HS-27A (cell line): ENCODE results near the gene CDCA3.
A peak's percentile ranks its signal among the peaks of the same experiment; 100 is the strongest.

ENCODE experiments used
- DNase-seq: peaks from one replicate; pipeline ENCODE4 v3.0.0-alpha.2; 2012; ENCODE audit warnings: low read depth, missing footprints

Gene CDCA3

GRCh38 chr12:6832125-6832524 lies 19.0 kb downstream of the CDCA3 start:
- DNase-seq, result no peak

GRCh38 chr12:6831450-6831995 lies 19.6 kb downstream of the CDCA3 start:
- DNase-seq, result no peak

DNA sequence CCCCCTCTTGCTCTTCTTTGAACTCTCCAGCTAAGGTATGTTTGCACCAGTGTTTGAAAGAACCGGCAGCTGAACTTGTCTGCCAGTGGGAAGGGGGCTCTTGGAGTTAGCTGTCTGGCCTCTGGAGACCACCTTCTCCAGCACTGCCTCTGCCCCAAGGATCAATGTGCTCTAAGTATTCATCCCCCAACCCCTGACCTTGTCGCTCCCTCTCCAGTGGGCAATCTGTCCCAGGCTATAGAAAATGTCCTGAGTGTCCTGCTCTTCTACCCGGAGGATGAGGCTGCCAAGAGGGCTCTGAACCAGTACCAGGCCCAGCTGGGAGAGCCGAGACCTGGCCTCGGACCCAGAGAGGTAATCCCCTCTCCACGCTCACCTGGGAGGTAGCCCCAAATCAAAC lies 20.1 kb downstream of the CDCA3 start:
- no peak for DNase-seq

DNA sequence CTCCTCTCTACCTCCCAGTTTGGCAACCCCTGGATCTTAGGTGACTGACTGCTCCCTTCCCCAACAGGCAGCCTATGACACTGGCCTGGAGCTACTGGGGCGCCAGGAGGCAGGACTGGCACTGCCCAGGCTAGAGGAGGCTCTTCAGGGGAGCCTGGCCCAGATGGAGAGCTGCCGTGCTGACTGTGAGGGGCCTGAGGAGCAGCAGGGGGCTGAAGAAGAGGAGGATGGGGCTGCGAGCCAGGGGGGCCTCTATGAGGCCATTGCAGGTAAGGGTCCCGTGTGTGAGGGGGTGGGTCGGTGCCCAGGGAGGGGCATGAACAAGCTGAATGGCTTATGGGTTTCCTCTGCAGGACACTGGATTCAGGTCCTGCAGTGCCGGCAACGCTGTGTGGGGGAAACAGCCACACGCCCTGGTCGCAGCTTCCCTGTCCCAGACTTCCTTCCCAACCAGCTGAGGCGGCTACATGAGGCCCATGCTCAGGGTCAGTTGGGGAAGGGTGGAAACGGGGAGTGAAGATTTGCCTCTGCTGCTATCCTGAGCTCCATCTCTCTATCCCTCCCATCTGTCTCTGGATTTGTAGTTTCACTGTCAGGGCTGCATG lies 20.7 kb downstream of the CDCA3 start:
- DNase-seq, result no peak

GRCh38 chr12:6829536-6830220 lies 21.4 kb downstream of the CDCA3 start:
- peak; percentile 35 for DNase-seq

DNA sequence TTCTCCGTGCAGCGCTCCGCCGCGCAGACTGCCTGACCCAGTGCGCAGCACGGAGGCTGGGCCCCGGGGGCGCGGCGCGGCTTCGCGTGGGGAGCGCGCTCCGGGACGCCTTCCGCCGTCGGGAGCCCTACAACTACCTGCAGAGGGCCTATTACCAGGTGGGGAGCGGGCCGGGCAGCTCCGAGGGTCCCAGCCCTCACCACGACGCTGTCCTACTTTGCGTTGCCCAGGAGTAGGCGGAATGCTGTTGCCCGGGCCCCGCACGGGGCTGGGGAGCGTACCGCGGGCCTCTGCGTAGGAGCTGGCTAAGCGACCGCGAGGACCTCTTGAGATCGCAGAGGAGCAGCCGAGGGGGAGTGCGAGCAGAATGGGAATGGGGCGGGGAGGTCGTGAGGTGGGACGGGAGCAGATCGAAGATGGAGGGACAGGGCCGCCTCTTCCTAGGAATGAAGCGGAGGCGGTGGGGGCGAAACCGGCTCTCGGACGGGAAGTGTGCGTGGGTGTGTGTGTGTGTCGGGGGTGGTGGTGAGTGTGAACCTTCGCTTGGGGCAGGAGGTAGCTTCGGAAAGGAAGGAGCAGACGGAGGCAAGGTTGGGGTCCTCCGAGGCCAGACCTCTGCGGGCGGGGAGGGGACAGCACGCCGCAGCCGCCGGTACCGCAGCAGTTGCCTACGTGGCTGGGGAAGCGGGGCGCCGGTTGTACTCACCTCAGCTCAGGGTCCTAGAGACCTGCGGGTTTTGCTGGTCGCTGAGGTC lies 22.1 kb downstream of the CDCA3 start:
- no peak for DNase-seq

DNA sequence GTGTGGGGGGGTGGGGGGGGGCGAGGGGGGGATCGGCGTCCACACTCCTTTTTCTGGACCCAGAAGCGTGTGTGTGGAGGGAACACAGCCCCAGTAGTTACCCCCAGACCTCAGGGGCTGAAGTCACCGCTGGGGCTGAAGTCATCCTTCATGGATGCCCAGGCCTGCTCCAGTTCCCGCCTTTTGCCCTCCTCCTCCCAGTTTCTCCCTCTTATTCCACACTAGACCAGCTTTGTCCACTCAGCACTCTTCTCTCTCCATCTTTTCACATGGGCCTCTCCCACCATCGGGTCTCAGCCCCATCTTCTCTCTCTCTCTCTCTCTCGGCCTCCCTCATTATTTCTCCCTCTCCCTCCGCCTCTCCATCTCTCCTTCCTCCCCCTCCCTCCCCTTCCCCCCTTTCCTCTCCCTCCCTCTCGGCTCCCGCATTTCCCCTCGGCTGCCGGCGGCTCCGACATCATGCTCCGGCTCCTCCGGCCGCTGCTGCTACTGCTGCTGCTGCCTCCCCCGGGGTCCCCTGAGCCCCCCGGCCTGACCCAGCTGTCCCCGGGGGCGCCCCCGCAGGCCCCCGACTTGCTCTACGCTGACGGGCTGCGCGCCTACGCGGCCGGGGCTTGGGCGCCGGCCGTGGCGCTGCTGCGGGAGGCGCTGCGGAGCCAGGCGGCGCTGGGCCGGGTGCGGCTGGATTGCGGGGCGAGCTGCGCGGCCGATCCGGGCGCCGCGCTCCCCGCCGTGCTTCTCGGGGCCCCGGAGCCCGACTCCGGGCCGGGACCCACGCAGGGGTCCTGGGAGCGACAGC lies 22.9 kb downstream of the CDCA3 start, which contains the start of gene P3H3:
Gene P3H3, plus strand, starts transcription at position 426 of the 799 bp plus-strand sequence. Its CDS starts 34 bp downstream, at position 460.
- DNase-seq, result peak; percentile 52

GRCh38 chr12:6827437-6827911 lies 23.6 kb downstream of the CDCA3 start:
- DNase-seq, result peak; percentile 82

- no peak for DNase-seq
Measured at GRCh38 chr12:6826734-6827436, 24.2 kb downstream of the CDCA3 start.

- DNase-seq, result no peak
Measured at GRCh38 chr12:6826125-6826733, 24.9 kb downstream of the CDCA3 start.

GRCh38 chr12:6825398-6826124 lies 25.5 kb downstream of the CDCA3 start:
- DNase-seq, result peak; percentile 48

DNA sequence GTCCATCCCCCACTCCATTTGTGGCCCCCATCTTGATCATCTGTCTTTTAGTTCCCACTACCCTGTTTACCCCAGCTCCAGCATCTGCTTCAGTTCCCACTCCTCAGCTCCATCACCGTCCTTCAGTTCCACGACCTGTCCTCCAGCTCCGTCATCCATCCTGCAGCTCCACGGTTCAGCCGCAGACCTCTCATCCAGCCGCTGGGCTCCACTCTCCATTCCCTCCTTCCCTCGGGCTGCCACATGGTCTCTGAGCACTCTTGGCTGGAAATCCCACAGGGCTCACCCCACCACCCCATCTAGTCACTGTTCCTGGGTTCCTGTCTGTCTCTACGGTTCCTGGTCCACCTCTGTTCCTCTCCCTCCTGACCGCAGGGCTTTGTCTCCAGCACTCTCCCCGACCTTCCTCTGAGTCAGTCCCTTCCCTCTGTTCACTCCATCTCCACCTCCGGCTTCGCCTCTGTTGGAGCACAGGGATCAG lies 26.1 kb downstream of the CDCA3 start:
- DNase-seq, result no peak

- DNase-seq, result no peak
Measured at GRCh38 chr12:6824085-6824775, 26.9 kb downstream of the CDCA3 start.

DNA sequence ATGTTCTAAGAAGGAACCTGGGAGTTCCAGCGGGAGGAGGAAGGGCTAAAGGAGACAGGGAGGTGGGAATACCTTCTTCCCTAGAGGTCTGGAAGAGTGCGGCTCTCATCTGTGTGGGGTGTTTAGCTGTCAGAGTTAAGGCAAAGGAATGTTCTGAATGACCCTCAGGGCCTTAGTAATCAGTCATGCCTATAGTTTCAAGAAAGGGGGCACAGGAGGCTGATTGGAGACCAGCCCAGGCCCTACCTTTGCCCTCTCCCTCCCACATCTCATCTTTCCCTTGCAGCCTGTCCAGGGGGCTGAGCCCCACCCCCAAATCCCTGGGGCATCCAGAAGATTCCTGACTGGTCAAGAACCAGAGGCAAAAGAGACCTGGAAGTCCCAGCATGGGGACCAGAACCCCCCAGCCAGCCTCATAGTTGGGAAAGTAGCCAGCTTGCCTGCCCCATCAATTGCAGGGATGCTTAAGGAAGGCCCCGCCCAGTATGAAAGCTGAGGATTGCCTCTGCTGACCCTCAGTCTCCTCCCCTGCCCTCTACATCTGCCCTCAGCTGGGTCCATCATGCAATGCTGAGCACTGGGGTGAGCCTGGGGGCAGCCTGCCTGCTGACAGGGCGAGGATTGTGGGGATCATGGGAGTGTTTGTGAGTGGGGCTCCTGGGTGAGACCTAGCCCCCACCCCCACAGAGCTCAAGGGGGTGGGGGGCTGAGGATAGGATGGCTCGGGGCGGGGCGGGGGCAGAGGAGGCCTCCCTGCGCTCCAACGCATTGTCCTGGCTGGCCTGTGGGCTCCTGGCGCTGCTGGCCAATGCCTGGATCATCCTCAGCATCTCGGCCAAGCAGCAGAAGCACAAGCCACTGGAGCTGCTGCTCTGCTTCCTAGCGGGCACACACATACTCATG lies 27.7 kb downstream of the CDCA3 start:
- DNase-seq, result no peak

- no peak for DNase-seq
Measured at GRCh38 chr12:6822426-6823135, 28.5 kb downstream of the CDCA3 start.

GRCh38 chr12:6821591-6822425 lies 29.3 kb downstream of the CDCA3 start, which contains the start of gene GPR162:
GPR162 (plus strand) TSS chr12:6821821; CDS start chr12:6823899, 2,078 bp downstream.
- DNase-seq, result no peak
